ENCODE results near the gene SH3PXD2A. TPM values are rescaled to one million over a fixed set of nuclear protein-coding genes. Genes with fewer than 3 reads are reported as not detected.
"Not testable (repeated sequence)": the region's sequence is repeated elsewhere in the genome, so short reads cannot be mapped to it uniquely, and the experiment has no call there.

The SH3PXD2A gene
- total and polyA plus RNA-seq, 4 donors, result 18.7 to 69.1 (median 42.5) TPM

DNA sequence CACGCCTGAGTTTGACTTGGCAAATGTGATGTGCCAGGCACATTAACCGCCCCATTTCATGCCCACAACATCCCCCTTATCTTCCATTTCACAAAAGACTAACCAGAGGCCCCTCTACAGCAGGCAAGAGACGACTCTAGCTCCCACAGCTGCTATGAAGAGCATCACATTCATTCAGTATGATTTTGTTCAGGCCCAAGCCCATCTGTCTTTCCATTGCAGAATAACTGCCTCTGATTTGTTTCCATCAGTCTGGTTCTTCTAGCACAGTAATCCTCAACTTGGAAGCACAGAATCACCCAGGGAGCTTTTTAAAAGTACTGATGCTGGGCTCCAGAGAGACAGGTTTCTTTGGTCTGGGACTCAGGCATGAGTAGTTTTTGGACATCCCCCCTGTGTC lies 192.1 kb downstream of the SH3PXD2A start:
- 75 to 79% methylated on average over 3 of the region's 3 CpGs for WGBS, 2 donors
- Histone ChIP-seq H3K4me1 (ENCODE audit: control insufficient read depth in 1 of 2, insufficient read depth in 2 of 2, low read length in 2 of 2) (no peaks in the 10 kb centered on the region), H3K4me3 (ENCODE audit: low read length in 2 of 2) (no peak overlapping the region), H3K9me3 (ENCODE audit: control insufficient read depth, low read length) (no peaks in the 10 kb centered on the region), H3K27me3 (ENCODE audit: control insufficient read depth in 1 of 2, insufficient read depth in 2 of 2, low read length in 1 of 2) (no peaks in the 10 kb centered on the region), H3K27ac (ENCODE audit: low read depth in 1 of 2, low read length in 2 of 2) (peak overlapping the region in 1 of 2 donors; percentile 5), H3K36me3 (ENCODE audit: control insufficient read depth in 1 of 2, insufficient read depth in 2 of 2, low read length in 1 of 2) (no peaks in the 10 kb centered on the region)
- DNase-seq (no peak), ATAC-seq (ENCODE audit: low FRiP score) (no peak)
- intact Hi-C loops (cut with DNase I), result loop anchor here in 1 of 2 donors (5.0 kb wide), 1 partner anchor 41 kb away; no protein-coding TSS in a partner anchor

- not testable (repeated sequence) for H3K4me3 ChIP-seq (ENCODE audit: low read length in 2 of 2)
- 95 to 96% methylated on average over 3 of the region's 3 CpGs for WGBS, 2 donors
- intact Hi-C loops (cut with DNase I), result loop anchor here in 1 of 2 donors (5.0 kb wide), 1 partner anchor 40 kb away; no protein-coding TSS in a partner anchor
Measured at GRCh38 chr10:103662704-103663103, 192.7 kb downstream of the SH3PXD2A start.

GRCh38 chr10:103661198-103661950 lies 194.0 kb downstream of the SH3PXD2A start:
- peak; percentile 91 to 92 for DNase-seq
- Histone ChIP-seq H3K4me3 (ENCODE audit: low read length in 2 of 2) (peak overlapping the region; percentile 42 to 70), H3K9me3 (ENCODE audit: control insufficient read depth, low read length) (no peaks in the 10 kb centered on the region), H3K27me3 (ENCODE audit: control insufficient read depth in 1 of 2, insufficient read depth in 2 of 2, low read length in 1 of 2) (no peaks in the 10 kb centered on the region), H3K36me3 (ENCODE audit: control insufficient read depth in 1 of 2, insufficient read depth in 2 of 2, low read length in 1 of 2) (no peaks in the 10 kb centered on the region), H3K4me1 (ENCODE audit: control insufficient read depth in 1 of 2, insufficient read depth in 2 of 2, low read length in 2 of 2) (no peaks in the 10 kb centered on the region), H3K27ac (ENCODE audit: low read depth in 1 of 2, low read length in 2 of 2) (peak overlapping the region; percentile 58 to 92)
- intact Hi-C loops (cut with DNase I), result loop anchor here in 1 of 2 donors (5.0 kb wide), 1 partner anchor 39 kb away; no protein-coding TSS in a partner anchor
- ATAC-seq (ENCODE audit: low FRiP score), result peak; percentile 85
- WGBS, 2 donors, result 4 to 9% methylated on average over 37 to 48 of the region's 48 CpGs

More at GRCh38 chr10:103662704-103663103, 192.7 kb downstream of the SH3PXD2A start:
- not testable (repeated sequence) for H3K9me3 ChIP-seq (ENCODE audit: control insufficient read depth, low read length); H3K27ac ChIP-seq (ENCODE audit: low read depth in 1 of 2, low read length in 2 of 2); DNase-seq; H3K36me3 ChIP-seq (ENCODE audit: control insufficient read depth in 1 of 2, insufficient read depth in 2 of 2, low read length in 1 of 2); ATAC-seq (ENCODE audit: low FRiP score); H3K27me3 ChIP-seq (ENCODE audit: control insufficient read depth in 1 of 2, insufficient read depth in 2 of 2, low read length in 1 of 2); H3K4me1 ChIP-seq (ENCODE audit: control insufficient read depth in 1 of 2, insufficient read depth in 2 of 2, low read length in 2 of 2)

- Histone ChIP-seq H3K36me3 (ENCODE audit: control insufficient read depth in 1 of 2, insufficient read depth in 2 of 2, low read length in 1 of 2) (no peaks in the 10 kb centered on the region), H3K9me3 (ENCODE audit: control insufficient read depth, low read length) (no peaks in the 10 kb centered on the region), H3K27ac (ENCODE audit: low read depth in 1 of 2, low read length in 2 of 2) (peak overlapping the region; percentile 58 to 92), H3K4me1 (ENCODE audit: control insufficient read depth in 1 of 2, insufficient read depth in 2 of 2, low read length in 2 of 2) (no peaks in the 10 kb centered on the region), H3K4me3 (ENCODE audit: low read length in 2 of 2) (peak overlapping the region; percentile 42 to 70), H3K27me3 (ENCODE audit: control insufficient read depth in 1 of 2, insufficient read depth in 2 of 2, low read length in 1 of 2) (no peaks in the 10 kb centered on the region)
- peak; percentile 30 for ATAC-seq (ENCODE audit: low FRiP score)
- WGBS, 2 donors, result 3 to 4% methylated on average over 38 to 42 of the region's 42 CpGs
- DNase-seq, result peak; percentile 66 to 81
- intact Hi-C loops (cut with DNase I), result loop anchor here in 1 of 2 donors (5.0 kb wide), 1 partner anchor 38 kb away; no protein-coding TSS in a partner anchor
Measured at GRCh38 chr10:103660364-103661197, 194.8 kb downstream of the SH3PXD2A start.

GRCh38 chr10:103659674-103660363 lies 195.6 kb downstream of the SH3PXD2A start:
- ATAC-seq (ENCODE audit: low FRiP score) (peak; percentile 81), DNase-seq (peak in 1 of 2 donors; percentile 82)
- no peaks in the 10 kb centered on the region for H3K4me1 ChIP-seq (ENCODE audit: control insufficient read depth in 1 of 2, insufficient read depth in 2 of 2, low read length in 2 of 2)
- peak overlapping the region in 1 of 2 donors; percentile 92 for H3K27ac ChIP-seq (ENCODE audit: low read depth in 1 of 2, low read length in 2 of 2)
- no peaks in the 10 kb centered on the region for H3K9me3 ChIP-seq (ENCODE audit: control insufficient read depth, low read length)
- no peaks in the 10 kb centered on the region for H3K27me3 ChIP-seq (ENCODE audit: control insufficient read depth in 1 of 2, insufficient read depth in 2 of 2, low read length in 1 of 2)
- 9 to 12% methylated on average over 10 to 11 of the region's 11 CpGs for WGBS, 2 donors
- H3K4me3 ChIP-seq (ENCODE audit: low read length in 2 of 2), result peak overlapping the region; percentile 42 to 70
- H3K36me3 ChIP-seq (ENCODE audit: control insufficient read depth in 1 of 2, insufficient read depth in 2 of 2, low read length in 1 of 2), result no peaks in the 10 kb centered on the region
- intact Hi-C loops (cut with DNase I), result loop anchor here (5.0 kb wide), 1 partner anchor 38 kb away; no protein-coding TSS in a partner anchor

GRCh38 chr10:103658049-103658577 lies 197.3 kb downstream of the SH3PXD2A start:
- Histone ChIP-seq H3K27ac (ENCODE audit: low read depth in 1 of 2, low read length in 2 of 2) (no peak overlapping the region), H3K36me3 (ENCODE audit: control insufficient read depth in 1 of 2, insufficient read depth in 2 of 2, low read length in 1 of 2) (no peaks in the 10 kb centered on the region), H3K4me3 (ENCODE audit: low read length in 2 of 2) (no peak overlapping the region), H3K9me3 (ENCODE audit: control insufficient read depth, low read length) (no peaks in the 10 kb centered on the region), H3K27me3 (ENCODE audit: control insufficient read depth in 1 of 2, insufficient read depth in 2 of 2, low read length in 1 of 2) (no peaks in the 10 kb centered on the region), H3K4me1 (ENCODE audit: control insufficient read depth in 1 of 2, insufficient read depth in 2 of 2, low read length in 2 of 2) (no peaks in the 10 kb centered on the region)
- DNase-seq, result no peak
- 90 to 95% methylated on average over 4 of the region's 4 CpGs for WGBS, 2 donors
- ATAC-seq (ENCODE audit: low FRiP score), result no peak
- intact Hi-C loops (cut with DNase I), result loop anchor here in 1 of 2 donors (5.0 kb wide), 1 partner anchor 36 kb away; no protein-coding TSS in a partner anchor

- Histone ChIP-seq H3K36me3 (ENCODE audit: control insufficient read depth in 1 of 2, insufficient read depth in 2 of 2, low read length in 1 of 2) (no peaks in the 10 kb centered on the region), H3K9me3 (ENCODE audit: control insufficient read depth, low read length) (no peaks in the 10 kb centered on the region), H3K27me3 (ENCODE audit: control insufficient read depth in 1 of 2, insufficient read depth in 2 of 2, low read length in 1 of 2) (no peaks in the 10 kb centered on the region), H3K4me1 (ENCODE audit: control insufficient read depth in 1 of 2, insufficient read depth in 2 of 2, low read length in 2 of 2) (no peaks in the 10 kb centered on the region), H3K27ac (ENCODE audit: low read depth in 1 of 2, low read length in 2 of 2) (no peak overlapping the region), H3K4me3 (ENCODE audit: low read length in 2 of 2) (no peak overlapping the region)
- intact Hi-C loops (cut with DNase I), result loop anchor here in 1 of 2 donors (5.0 kb wide), 1 partner anchor 35 kb away; no protein-coding TSS in a partner anchor
- WGBS, 2 donors, result 97 to 100% methylated on average over 4 of the region's 4 CpGs
- DNase-seq (no peak), ATAC-seq (ENCODE audit: low FRiP score) (no peak)
Measured at GRCh38 chr10:103657061-103657591, 198.2 kb downstream of the SH3PXD2A start.

All from aorta (tissue), 5 donors.